ENCODE data around the gene ICE2.

Gene ICE2

GRCh38 chr15:60494108-60494507 lies 15.2 kb upstream of the ICE2 start:
- no peak for DNase-seq

- DNase-seq, result no peak
Measured at GRCh38 chr15:60493166-60493565, 14.2 kb upstream of the ICE2 start.

- no peak for DNase-seq
Measured at GRCh38 chr15:60486742-60487141, 7.8 kb upstream of the ICE2 start.

- DNase-seq, result no peak
Measured at GRCh38 chr15:60485365-60486055, 6.6 kb upstream of the ICE2 start.

- DNase-seq, result no peak
Measured at GRCh38 chr15:60483042-60483441, 4.1 kb upstream of the ICE2 start.

- no peak for DNase-seq
Measured at GRCh38 chr15:60480888-60481287, 1.9 kb upstream of the ICE2 start.

GRCh38 chr15:60480149-60480548 lies 1.2 kb upstream of the ICE2 start:
- DNase-seq, result no peak

- peak; percentile 28 for DNase-seq
Measured at GRCh38 chr15:60479361-60480110, 594 bp upstream of the ICE2 start.

GRCh38 chr15:60477916-60478565 lies 901 bp downstream of the ICE2 start:
- peak; percentile 6 for DNase-seq

- no peak for DNase-seq
Measured at GRCh38 chr15:60477164-60477563, 1.8 kb downstream of the ICE2 start.

GRCh38 chr15:60476713-60477112 lies 2.2 kb downstream of the ICE2 start:
- no peak for DNase-seq

GRCh38 chr15:60473135-60473534 lies 5.8 kb downstream of the ICE2 start:
- no peak for DNase-seq

- DNase-seq, result no peak
Measured at GRCh38 chr15:60471314-60471713, 7.6 kb downstream of the ICE2 start.

- no peak for DNase-seq
Measured at GRCh38 chr15:60469893-60470641, 8.9 kb downstream of the ICE2 start.

GRCh38 chr15:60464836-60465630 lies 13.9 kb downstream of the ICE2 start:
- DNase-seq, result no peak

GRCh38 chr15:60462027-60462426 lies 16.9 kb downstream of the ICE2 start:
- DNase-seq, result no peak

GRCh38 chr15:60460931-60461330 lies 18.0 kb downstream of the ICE2 start:
- no peak for DNase-seq

- DNase-seq, result no peak
Measured at GRCh38 chr15:60458721-60459120, 20.2 kb downstream of the ICE2 start.

- DNase-seq, result no peak
Measured at GRCh38 chr15:60457985-60458384, 21.0 kb downstream of the ICE2 start.

- DNase-seq, result no peak
Measured at GRCh38 chr15:60454824-60455223, 24.1 kb downstream of the ICE2 start.

GRCh38 chr15:60448668-60449360 lies 30.1 kb downstream of the ICE2 start:
- no peak for DNase-seq

Data from NCI-H748 treated with DMSO at 0.1 percent for 48 hours (cell line).